NK-92 (cell line): Measurements from ENCODE around the gene CSF3R.

Source experiments
- DNase-seq: peaks from one replicate; lab custom pipeline; 2025; ENCODE audit not compliant: unreplicated experiment; lab: John Stamatoyannopoulos, UW

Gene CSF3R

DNA sequence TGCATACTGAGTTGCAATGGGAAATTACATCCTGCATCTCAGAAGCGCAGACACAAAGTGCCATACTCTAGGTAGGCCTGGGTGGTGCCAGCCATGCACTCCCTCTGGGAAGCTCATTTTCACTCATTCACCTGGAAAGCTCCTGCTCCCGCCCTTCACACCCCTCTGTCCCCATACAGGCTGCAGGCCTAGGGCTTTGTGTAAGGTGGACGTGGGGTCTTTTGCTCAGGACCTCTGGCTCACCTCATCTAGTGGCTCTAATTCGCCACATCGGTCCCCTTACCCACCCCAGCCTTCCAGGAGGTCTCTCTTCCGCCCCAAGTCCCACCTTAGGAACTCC, 19.3 kb downstream of the CSF3R start:
- DNase-seq = no peak

DNA sequence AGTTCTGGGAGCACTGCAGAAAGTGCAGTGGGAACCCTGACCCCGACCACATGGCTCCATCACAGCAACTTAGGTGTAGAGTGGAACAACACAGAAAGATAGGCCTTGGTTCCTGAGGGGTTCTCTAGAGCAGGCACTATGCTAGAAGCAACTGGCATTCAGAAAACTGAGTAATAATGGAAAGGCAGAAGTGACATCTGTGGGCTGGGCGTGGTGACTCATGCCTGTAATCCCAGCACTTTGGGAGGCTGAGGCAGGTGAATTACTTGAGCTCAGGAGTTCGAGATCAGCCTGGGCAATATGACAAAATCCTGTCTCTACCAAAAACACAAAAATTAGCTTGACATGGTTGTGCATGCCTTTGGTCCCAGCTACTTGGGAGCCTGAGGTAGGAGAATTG, 23.8 kb downstream of the CSF3R start:
- no peak for DNase-seq

DNA sequence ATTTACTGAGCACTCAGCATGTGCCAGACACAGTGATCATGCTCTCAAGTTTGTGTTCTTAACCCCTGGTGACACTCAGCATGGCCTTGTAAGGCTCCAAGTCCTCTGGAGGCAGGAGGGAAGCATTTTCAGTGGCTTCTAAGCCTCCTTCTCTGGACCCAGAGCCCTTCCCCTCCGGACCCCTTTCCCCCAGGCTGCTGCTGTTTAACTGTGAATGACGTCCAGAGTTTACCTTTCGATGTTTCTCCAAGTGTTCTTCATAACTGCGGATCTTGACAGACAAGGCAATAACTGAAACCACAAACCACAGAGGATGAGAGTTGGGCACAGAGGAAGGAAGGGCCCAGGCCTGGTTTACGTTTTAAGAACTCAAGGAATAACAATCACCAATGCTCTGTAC, 25.0 kb downstream of the CSF3R start:
- no peak for DNase-seq

DNA sequence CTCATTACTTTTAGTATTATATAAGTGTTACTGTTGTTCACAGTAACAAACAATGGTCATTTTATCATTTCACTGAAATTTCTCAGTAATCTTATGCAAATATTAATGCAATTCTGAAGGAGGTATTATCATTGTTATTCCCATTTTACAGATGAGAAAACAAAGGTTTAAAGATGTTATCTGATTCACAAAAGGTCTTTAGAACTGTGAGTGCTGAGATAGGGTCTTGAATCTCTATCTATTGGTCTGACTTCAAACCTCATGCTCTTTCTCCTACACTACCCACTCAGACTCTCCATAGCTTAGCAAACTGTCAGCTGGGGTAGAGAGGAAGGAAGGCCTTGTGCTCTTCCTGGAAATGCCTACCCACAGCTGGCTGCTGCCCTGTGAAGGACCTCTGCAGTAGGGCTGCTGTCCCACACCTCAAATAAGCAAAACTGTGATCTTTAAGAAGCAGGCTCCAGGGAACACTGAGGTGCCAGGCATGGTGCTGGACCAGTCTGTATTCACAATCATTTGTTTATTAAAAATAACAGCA, 26.3 kb downstream of the CSF3R start:
- no peak for DNase-seq

DNA sequence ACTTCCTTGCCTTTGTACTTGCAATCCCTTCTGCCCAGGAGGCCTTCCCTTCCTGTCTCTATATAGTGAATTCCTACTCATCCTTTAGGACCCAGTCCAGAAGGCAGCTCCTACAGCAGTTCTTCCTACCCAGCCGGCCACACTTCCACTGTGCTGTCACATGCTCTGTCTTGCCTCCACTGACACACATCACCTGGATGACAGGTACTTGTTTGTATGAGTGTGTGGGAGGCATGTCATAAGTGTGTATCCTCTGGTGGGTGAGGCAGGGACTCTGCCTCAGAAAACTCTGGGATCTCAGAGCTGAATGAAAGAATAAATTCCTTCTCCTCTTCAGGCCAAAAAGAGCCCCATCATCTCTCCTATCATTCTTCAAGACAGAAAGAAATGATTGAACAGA, 27.3 kb downstream of the CSF3R start:
- DNase-seq = no peak

DNA sequence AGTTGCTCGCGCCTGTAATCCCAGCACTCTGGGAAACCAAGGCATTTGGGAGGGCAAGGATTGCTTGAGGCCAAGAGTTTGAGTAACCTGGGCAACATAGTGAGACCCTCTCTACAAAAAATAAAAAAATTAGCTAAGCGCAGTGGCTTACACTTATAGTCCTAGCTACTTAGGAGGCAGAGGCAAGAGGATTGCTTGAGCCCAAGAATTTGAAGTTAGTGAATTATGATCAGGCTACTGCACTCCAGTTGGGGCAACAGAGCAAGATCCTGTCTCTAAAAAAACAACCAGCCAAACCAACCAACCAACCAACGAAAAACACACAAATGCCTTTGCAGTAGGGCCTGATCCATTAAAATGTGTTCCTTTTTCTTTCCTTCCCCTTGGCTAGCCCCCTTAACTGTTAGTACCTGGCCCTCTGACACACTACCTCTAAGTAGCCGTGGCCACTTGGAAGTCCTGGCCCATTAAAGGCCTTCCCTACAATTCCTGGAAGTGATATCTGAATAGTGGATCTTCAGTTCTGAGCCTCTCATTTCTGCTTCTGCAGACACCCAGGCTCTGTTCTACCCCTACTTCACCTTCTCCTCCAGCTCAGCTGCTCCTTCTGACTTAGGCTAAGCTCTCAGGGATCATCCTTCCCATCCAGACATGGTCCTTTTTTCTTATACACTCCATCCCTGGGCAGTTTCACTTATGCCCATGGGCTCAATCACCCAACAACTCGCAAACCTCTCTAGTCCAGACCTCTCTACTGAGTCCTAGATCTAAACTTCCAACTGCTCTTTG, 28.9 kb downstream of the CSF3R start:
- no peak for DNase-seq

DNA sequence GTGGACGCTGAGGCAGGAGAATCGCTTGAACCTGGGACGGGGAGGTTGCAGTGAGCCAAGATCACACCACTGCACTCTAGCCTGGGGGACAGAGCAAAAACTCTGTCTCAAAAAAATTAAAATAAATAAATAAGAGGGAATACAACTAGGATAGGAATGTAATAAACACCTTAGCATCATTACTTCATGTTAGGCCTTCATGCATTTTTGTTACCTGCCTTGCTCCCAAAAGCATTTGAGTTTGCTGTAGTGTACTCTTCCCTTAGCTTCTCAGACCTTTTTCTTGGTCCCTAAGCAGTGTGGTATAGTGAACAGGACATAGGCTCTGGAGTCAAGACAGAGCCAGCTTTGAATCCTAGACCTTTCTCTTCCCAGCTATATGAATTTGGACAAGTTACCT, 29.7 kb downstream of the CSF3R start:
- DNase-seq = no peak

DNA sequence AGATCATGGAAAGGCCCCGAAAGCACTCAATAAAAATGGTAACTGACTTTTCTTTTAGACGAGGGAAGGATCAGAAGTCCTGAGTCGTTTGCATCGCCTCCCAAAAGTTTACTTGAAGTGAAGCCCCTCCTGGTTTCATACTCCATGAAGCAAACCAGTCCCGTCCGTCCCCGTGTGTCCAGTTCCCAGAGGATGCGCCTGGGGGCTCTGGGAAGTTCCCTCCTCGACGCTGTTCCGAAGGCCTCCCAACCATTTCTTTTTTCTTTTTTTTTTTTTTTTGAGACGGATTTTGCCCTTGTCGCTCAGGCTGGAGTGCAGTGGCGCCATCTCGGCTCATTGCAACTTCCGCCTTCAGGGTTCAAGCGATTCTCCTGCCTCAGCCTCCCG, 31.8 kb downstream of the CSF3R start:
- DNase-seq = no peak

DNA sequence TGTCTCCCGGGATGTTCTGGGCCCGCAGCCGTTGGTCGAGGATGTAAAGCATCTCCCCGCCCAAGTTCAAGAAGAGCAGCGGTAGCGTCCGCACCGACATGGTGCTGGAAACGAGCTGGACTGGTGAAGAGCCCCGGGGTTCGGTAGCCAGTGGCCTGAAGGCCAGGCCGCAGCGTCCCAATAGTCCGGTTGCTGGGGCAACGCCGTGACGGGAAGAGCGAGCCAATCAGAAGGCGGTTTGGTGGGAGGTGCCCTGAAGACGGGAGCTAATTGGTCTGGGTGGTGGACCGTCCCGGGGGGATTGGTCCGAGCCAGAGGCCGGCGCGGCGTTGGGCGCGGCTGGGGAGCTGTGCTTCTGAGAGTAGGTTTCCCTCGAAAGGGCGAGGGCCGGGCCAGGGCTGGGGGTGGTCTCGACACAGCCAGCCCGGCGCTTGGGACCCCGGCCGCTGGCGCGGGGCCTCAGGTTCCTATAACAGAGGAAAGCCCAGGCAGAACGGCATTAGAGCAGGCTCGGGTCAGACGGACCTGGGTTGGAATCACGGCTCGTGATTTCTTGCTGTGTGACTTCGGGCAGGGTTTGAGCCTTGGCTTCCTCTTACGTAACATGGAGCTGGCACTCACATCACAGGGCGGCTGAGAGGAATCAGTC, 32.3 kb downstream of the CSF3R start, which contains the start of gene OSCP1:
TSS of gene OSCP1 (minus strand) at position 182 of the 649 bp plus-strand sequence. CDS start at position 100, 82 bp downstream.
- no peak for DNase-seq

DNA sequence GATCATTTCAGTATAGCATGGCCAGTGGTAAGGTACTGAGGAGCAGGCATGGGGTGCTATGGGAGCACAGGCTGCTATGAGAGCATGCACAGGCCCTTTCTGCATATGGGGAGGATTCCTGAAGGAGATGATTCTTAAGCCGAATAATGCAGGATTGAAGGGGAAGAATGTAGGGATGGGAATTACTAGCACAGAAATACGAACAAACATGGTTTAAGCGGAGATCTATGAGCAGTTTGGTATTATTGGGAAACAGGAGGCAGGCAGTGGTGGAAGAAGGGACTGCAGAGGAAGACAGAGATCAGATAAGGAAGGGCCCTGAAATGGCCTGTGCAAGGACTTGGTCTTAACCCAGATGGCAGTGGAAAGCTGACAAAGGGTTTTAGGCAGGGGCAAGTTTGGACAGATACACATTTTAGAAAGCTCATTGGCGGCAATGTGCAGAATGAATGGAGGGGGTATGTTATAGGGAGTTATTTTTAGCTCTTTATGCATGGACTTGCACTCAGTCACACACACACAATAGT, 34.1 kb downstream of the CSF3R start:
- DNase-seq = no peak

DNA sequence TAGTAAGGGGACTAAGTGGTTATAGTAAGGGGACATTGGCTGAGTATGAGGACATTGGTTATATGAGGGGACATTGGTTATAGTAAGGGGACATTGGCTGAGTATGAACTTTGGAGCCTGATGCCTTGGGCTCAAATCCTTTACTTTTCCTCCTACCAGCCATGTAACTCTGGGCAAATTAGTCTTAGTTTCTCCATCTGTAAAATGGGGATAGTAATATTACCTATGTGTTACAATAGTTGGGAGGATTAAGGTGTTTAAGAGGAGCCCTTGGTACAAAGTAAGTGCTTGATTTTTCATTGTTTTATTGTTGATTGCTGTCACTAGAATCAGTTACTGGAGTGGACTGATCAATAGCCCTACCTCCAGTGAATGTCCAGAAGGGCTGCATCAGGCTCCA, 35.3 kb downstream of the CSF3R start:
- DNase-seq = no peak

DNA sequence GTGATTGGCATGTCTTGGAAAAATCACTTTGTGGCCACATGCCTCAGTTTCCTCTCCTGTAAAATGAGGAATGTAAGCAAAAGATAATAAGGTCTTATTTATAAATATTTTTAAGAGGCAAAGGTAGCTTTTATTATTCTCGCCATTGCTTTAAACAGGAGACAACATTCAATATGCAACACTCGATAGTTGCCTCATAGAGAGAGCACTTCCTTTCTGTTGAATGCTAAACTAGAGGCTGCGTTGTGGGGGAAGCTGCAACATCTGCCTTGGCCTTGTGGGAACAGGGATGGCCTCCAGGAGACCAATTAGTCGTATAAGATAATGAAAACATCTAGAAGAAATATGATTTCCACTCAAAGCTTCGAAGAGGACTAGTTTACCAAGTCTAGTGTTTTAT, 36.0 kb downstream of the CSF3R start:
- DNase-seq = no peak

DNA sequence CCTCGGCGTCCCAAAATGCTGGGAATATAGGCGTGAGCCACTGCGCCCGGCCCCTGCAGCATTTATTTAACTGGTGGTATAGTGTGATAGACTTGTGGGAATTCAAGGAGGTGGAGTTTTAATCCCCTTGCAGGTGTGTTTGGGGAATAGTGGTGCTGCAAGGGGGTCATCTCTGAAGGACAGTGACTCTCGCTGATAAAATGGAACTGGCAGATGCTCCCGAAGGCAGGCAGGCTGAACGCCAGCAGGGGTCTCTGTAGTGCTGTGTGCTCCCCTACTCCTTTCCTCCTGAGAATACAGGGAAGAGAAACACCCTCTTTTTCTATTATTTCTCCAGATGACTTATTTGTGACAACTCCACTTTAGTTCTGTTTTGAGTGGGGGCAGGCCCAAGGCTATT, 36.4 kb downstream of the CSF3R start:
- no peak for DNase-seq

DNA sequence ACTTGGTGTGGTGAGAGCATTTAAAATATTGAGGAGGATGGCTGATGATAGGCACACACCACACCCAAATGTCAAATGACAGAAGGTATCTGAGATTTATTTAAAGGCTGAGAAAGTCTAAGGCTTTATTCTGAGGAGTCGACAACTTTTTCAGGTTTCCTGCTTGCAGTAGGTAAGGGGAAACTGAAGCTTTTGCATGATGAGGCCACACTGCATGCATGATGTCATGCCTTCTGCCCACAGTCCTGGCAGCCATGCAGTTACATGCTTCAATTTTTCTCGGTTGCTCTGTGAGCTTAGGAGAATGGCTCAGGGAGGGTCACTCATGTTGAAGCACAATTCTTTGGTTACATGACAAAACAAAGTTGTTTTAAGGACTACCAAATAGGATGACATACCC, 39.4 kb downstream of the CSF3R start:
- no peak for DNase-seq

DNA sequence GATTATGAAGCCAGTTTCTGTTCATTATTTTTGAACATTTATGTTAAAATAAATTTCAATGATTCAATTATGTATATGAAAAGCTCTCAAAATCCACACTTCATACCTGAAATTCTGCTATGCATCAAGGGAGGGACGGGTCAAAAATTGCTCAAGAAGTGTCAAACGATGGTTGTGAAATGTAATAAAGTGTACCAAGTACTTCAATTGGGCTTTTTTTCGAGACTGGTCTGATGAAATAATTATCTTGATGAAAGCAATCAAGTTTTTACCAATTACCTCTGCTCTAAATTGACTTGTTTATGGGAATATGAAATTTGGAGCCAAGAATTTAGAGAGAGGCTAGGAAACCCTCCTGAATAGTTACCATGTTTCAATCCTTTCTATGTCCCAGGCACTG, 40.4 kb downstream of the CSF3R start:
- no peak for DNase-seq

DNA sequence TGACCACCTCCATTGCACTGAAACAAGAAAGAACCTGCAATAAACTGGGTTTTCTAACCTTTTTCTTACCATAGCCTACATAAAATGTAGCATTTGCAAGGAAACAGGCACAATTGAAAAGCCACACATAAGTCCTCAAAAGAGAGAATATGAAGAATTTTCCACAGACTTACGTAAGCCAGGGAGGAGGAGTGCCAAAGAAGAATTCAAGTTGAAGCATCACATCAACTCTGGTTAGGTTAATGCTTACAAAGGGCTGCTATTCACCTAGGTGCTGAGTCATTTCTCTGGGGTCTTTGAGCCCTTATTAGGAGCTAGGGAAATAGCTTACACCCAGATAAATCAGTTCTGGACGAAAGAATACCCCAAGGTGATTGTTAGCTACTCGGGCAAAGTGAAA, 42.1 kb downstream of the CSF3R start:
- DNase-seq = no peak

DNA sequence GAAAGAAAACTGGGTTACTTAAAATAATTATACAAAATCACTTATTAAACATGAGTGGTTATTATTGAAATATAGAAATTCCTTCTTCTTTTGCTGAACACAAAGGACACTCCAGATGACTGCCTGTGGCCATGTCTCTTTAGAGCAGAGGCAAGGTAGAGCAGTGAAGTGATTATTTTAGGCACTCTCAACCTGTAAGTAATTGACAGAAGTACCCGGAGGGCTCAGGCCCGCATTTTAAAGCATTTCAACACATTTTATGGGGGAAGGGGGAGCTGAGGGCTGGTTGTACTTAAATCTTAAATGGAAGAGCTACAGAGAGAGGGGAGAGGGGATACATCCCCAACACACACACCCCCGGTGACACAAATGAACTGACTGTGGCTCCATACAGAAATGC, 42.7 kb downstream of the CSF3R start:
- DNase-seq = no peak

DNA sequence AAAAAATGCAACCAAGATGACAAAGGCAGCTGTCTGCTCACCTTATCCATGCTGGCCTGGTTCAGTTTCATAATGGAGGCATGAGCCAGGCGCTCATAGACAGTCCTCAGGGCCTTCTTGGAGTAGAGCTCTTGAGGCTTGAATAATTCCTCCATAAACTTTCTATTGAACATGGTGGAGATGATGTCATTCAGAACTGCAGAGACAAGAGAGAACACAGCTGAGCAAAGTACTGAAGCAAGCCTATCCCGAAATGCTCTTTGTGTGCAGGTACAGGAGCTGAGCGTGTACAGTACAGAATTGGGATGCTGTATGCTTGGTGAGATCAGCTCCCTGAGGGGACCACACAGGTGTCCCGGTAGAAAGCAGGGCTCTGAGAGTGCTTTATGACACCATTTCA, 44.0 kb downstream of the CSF3R start:
- no peak for DNase-seq

DNA sequence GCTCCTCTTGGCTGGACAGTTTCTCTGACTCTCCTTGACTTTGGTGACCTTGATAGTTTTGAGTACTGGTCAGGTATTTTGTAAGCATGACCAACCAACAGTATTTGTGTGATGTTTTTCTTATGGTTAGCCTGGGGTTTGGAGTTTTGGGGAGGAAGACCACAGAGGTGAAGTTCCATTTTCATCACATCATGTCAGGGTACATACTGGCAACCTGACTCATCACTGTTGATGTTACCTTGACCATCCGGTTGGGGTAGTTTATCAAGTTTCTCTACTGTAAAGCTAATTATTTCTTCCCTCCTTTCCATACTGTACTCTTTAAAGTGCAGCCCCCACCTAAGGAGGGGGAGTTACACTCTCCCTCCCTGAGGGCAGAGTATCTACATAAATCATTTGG, 45.9 kb downstream of the CSF3R start:
- DNase-seq = no peak

DNA sequence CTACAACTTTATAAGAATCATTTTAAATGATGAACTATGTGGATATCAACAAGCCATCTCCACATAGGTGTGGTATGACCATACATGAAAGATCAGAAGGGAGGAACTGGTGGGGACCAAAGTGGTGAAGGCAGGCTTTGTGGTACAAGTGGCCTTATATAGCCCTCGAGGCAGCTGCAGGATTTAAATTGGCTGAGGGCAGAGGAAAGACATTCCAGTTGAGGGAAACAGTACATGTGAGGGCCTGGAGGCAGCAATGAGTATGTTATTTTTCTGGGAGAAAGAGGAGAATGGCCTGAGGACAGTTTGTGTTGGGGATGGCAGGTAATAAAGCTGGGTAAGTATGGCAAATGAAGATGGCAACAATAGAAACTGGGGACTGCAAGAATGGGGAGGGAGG, 49.6 kb downstream of the CSF3R start:
- no peak for DNase-seq

DNA sequence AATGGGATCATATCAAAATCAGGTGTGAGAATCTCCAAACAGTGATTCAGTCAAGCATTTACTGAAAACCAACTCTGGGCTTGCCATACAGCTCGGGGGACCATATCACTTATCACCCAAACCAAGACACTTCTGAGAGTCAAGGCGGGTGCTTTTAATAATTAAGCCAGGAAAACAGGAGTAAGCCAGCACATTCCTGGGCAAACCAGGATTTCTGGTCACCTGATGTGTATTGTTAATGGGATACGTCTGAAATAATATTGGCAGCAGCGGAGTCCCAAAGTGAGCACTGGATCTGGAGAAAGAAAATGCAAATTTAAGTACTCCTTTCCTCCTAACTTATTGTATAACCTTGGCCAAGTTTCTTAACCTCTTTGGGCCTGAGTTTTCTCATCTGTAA, 50.1 kb downstream of the CSF3R start:
- no peak for DNase-seq

DNA sequence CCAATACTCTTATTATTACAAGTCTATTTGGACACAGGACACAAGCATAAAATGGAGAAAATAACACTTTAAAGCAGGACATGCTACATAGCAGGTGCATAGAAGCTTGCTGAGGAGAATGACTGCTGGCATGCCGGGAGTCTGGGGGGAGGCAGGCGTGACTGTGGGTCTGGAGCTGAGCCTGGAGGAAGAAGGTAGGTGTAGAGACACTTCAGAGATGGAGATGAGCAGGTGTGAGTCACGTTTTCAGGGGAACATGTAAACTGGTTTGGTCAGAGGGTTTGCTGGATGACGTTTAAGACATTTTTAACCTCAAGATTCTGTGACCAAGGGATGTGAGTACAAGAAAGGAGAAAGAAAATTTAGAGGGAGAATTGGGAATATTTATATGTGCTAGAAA, 56.9 kb downstream of the CSF3R start:
- no peak for DNase-seq
